Fibroblast of lung (primary cell): ENCODE results near the gene TIMP4. TPM values are rescaled to one million over a fixed set of nuclear protein-coding genes. Genes with fewer than 3 reads are reported as not detected.

Experiments used
- DNase-seq, 2 donors: peaks; one replicate each; pipeline versions ENCODE4 v3.0.0 to v3.0.0-alpha.2; 2010; ENCODE audit warnings: low read depth in 2 of 2
- H2AFZ ChIP-seq: 2 replicates; pipeline ENCODE4 v1.5.1; 2012; ENCODE audit warnings: low read length, control low read depth, inconsistent platforms
- H3K27ac ChIP-seq: 2 replicates; pipeline ENCODE4 v1.5.1; 2011; ENCODE audit warnings: low read length, control low read depth; ENCODE audit not compliant: insufficient read depth
- H3K27me3 ChIP-seq: 2 replicates; pipeline ENCODE4 v1.5.1; 2011; ENCODE audit warnings: mild to moderate bottlenecking, low read length; ENCODE audit not compliant: control insufficient read depth, insufficient read depth
- H3K36me3 ChIP-seq: 2 replicates; pipeline ENCODE4 v1.5.1; 2011; ENCODE audit warnings: low read length; ENCODE audit not compliant: control insufficient read depth, insufficient read depth
- H3K4me1 ChIP-seq: 2 replicates; pipeline ENCODE4 v1.5.1; 2011; ENCODE audit warnings: low read length; ENCODE audit not compliant: control insufficient read depth, insufficient read depth; ENCODE audit errors: extremely low read depth
- H3K4me2 ChIP-seq: 2 replicates; pipeline ENCODE4 v1.5.1; 2011; ENCODE audit warnings: low read length, control low read depth; ENCODE audit not compliant: insufficient read depth; ENCODE audit errors: extremely low read depth
- H3K4me3 ChIP-seq, 4 experiments: fragments of 200-600 bp in 1 of 4; sonication (generic) in 1 of 4; replicated peaks in 1 of 4; 2 replicates each; pipeline ENCODE4 v1.5.1; 2011 to 2016; ENCODE audit warnings: low read length in 4 of 4, low read depth in 3 of 4, mild to moderate bottlenecking in 3 of 4, control low read depth in 2 of 4, inconsistent platforms in 1 of 4, mixed read lengths in 1 of 4; ENCODE audit not compliant: insufficient read depth in 1 of 4; ENCODE audit errors: control extremely low read depth in 1 of 4
- H3K79me2 ChIP-seq: 2 replicates; pipeline ENCODE4 v1.5.1; 2012; ENCODE audit warnings: mild to moderate bottlenecking, low read length, inconsistent platforms; ENCODE audit not compliant: control insufficient read depth, insufficient read depth
- H3K9ac ChIP-seq: 2 replicates; pipeline ENCODE4 v1.5.1; 2011; ENCODE audit warnings: mild to moderate bottlenecking, low read length, control low read depth; ENCODE audit not compliant: insufficient read depth
- H3K9me3 ChIP-seq: 2 replicates; pipeline ENCODE4 v1.5.1; 2012; ENCODE audit warnings: low read depth, low read length; ENCODE audit not compliant: control insufficient read depth, insufficient read depth
- H4K20me1 ChIP-seq: 2 replicates; pipeline ENCODE4 v1.5.1; 2011; ENCODE audit warnings: low read length; ENCODE audit not compliant: control insufficient read depth, insufficient read depth; ENCODE audit errors: extremely low read depth
- CTCF ChIP-seq, 2 donors: IDR thresholded peaks in 1 of 2; conservative IDR thresholded peaks in 1 of 2; 1 replicate in 1 of 2; 2 replicates in 1 of 2; pipeline ENCODE4 v1.5.1; 2011 to 2012; ENCODE audit warnings: low read length in 2 of 2, control low read depth in 1 of 2, inconsistent platforms in 1 of 2, low read depth in 1 of 2, mild to moderate bottlenecking in 1 of 2
- EZH2 ChIP-seq: IDR thresholded peaks from 2 replicates; pipeline ENCODE4 v1.5.1; 2012; ENCODE audit warnings: low read length, control low read depth, mild to moderate bottlenecking; ENCODE audit errors: missing control alignments
- polyA plus RNA-seq, 2 donors: library from polyadenylated mRNA; depleted of rRNA in 1 of 2; stranded (reverse) in 1 of 2; unstranded in 1 of 2; fragments of >200 nt; gene quantifications; 2 replicates each; pipeline ENCODE4 v1.2.1, GENCODE V29; 2011 to 2012; ENCODE audit warnings: missing spikeins in 1 of 2
- total RNA-seq: library from RNA; depleted of rRNA; stranded (reverse); fragments of >200 nt; gene quantifications from 2 replicates; pipeline ENCODE4 v1.2.1, GENCODE V29; 2014

TIMP4 gene
- total and polyA plus RNA-seq, 2 donors (not counting 1 experiment from before 2014, with no cell fraction given), result 2.8 to 12.6 TPM

DNA sequence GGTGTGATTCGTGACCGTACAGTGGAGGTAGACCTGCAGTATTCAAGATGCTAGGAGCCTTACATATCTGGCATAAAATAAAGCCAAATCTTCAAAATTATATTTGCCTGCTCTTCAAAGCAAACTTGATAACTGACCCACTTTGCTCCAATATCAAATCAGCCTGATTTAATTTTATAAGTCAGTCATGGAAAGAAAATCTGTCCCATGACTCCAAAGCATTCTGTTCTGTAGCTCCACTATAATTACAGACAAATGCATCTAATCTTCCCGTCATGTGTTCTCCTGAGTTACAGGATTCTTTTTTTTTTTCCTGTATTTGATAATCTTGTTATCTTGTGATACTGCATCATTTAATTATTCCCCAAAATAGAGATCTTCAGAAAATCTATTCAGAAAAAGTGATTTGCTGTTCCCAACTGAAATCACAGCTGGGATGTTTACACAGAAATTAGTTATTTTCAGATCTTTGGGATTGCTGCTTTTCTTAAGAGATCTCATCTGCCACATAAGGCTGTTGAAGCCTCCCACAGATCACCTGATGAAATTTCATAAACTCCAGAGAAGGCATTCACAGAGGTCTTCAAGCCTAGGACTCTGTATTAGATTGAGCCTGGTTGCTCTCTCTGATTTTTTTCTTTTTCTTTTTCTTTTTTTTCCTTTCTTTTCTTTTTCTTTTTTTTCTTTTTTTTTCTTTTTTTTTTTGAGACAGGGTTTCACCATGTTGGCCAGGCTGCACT, 27.2 kb downstream of the TIMP4 start:
- H3K27me3 ChIP-seq, result peaks cover 15% of the 10 kb centered on the region
- no peak overlapping the region for H3K4me3 ChIP-seq
- no peaks in the 10 kb centered on the region for H3K4me1 ChIP-seq
- no peak overlapping the region for H2AFZ ChIP-seq
- H3K27ac ChIP-seq, result no peak overlapping the region
- H3K4me2 ChIP-seq, result no peak overlapping the region
- H3K79me2 ChIP-seq, result no peaks in the 10 kb centered on the region
- H3K9ac ChIP-seq, result no peak overlapping the region
- DNase-seq, result no peak
- no peaks in the 10 kb centered on the region for H3K36me3 ChIP-seq
- no peak for TF ChIP-seq CTCF (conservative IDR thresholded peaks at IDR 0.05 in 1 of 2, IDR thresholded peaks at IDR 0.05 in 1 of 2; ENCODE audit: low read depth in 1 of 2, low read length in 2 of 2)
- no peak for TF ChIP-seq EZH2
- H4K20me1 ChIP-seq, result no peaks in the 10 kb centered on the region
- no peaks in the 10 kb centered on the region for H3K9me3 ChIP-seq

- H3K27ac ChIP-seq, result no peak overlapping the region
- H3K4me1 ChIP-seq, result no peaks in the 10 kb centered on the region
- no peak overlapping the region for H3K4me3 ChIP-seq
- H3K79me2 ChIP-seq, result no peaks in the 10 kb centered on the region
- H3K9me3 ChIP-seq, result no peaks in the 10 kb centered on the region
- no peak for DNase-seq
- H3K36me3 ChIP-seq, result no peaks in the 10 kb centered on the region
- H2AFZ ChIP-seq, result no peak overlapping the region
- peaks cover 15% of the 10 kb centered on the region for H3K27me3 ChIP-seq
- no peak overlapping the region for H3K9ac ChIP-seq
- H3K4me2 ChIP-seq, result no peak overlapping the region
- TF ChIP-seq CTCF (conservative IDR thresholded peaks at IDR 0.05 in 1 of 2, IDR thresholded peaks at IDR 0.05 in 1 of 2; ENCODE audit: low read depth in 1 of 2, low read length in 2 of 2) (no peak), EZH2 (no peak)
- H4K20me1 ChIP-seq, result no peaks in the 10 kb centered on the region
Measured at GRCh38 chr3:12127391-12127790, 31.3 kb downstream of the TIMP4 start.

GRCh38 chr3:12125772-12126171, 32.9 kb downstream of the TIMP4 start:
- no peaks in the 10 kb centered on the region for H4K20me1 ChIP-seq
- H3K79me2 ChIP-seq, result no peaks in the 10 kb centered on the region
- H3K4me1 ChIP-seq, result no peaks in the 10 kb centered on the region
- H3K4me3 ChIP-seq, result no peak overlapping the region
- H3K27ac ChIP-seq, result no peak overlapping the region
- TF ChIP-seq CTCF (conservative IDR thresholded peaks at IDR 0.05 in 1 of 2, IDR thresholded peaks at IDR 0.05 in 1 of 2; ENCODE audit: low read depth in 1 of 2, low read length in 2 of 2) (no peak), EZH2 (no peak)
- no peaks in the 10 kb centered on the region for H3K36me3 ChIP-seq
- DNase-seq, result no peak
- no peak overlapping the region for H2AFZ ChIP-seq
- no peak overlapping the region for H3K9ac ChIP-seq
- no peaks in the 10 kb centered on the region for H3K9me3 ChIP-seq
- peaks cover 23% of the 10 kb centered on the region for H3K27me3 ChIP-seq
- no peak overlapping the region for H3K4me2 ChIP-seq
